DND-41 (cell line): ENCODE results near the gene DHRS3.

Experiments
- EZH2 ChIP-seq: IDR thresholded peaks from 3 replicates; pipeline ENCODE4 v1.6.1; 2012; ENCODE audit warnings: borderline replicate concordance, low read depth, mild to moderate bottlenecking, moderate library complexity, low read length, inconsistent platforms; ENCODE audit not compliant: severe bottlenecking
- TF ChIP-seq, protein P1 (sequence below): IDR thresholded peaks from 2 replicates; pipeline ENCODE4 v1.5.1; 2012; ENCODE audit warnings: borderline replicate concordance, low read length, moderate library complexity, mild to moderate bottlenecking; ENCODE audit not compliant: poor library complexity, severe bottlenecking; ENCODE audit errors: extremely low read depth

DNA sequence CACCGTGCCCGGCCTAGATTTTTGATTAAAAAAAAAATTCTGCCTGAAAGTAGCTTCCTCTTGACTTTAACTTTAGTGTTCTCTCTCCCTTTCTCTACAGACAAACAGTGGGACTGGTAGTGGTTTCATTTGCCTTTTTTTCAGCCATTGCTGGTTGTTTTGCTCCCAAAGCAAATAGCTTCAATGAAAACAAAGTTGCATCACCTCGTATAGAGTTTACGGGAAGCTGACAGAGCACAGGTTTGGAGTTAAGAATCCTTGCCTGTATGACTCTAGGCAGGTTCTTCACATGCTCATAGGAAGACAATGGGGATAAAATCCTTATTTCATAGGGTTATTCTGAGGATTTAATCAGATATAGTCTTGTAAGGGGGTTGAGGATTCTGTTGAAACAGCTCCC, 47.5 kb upstream of the DHRS3 start:
- no peak for TF ChIP-seq EZH2
- TF ChIP-seq, protein P1, sequence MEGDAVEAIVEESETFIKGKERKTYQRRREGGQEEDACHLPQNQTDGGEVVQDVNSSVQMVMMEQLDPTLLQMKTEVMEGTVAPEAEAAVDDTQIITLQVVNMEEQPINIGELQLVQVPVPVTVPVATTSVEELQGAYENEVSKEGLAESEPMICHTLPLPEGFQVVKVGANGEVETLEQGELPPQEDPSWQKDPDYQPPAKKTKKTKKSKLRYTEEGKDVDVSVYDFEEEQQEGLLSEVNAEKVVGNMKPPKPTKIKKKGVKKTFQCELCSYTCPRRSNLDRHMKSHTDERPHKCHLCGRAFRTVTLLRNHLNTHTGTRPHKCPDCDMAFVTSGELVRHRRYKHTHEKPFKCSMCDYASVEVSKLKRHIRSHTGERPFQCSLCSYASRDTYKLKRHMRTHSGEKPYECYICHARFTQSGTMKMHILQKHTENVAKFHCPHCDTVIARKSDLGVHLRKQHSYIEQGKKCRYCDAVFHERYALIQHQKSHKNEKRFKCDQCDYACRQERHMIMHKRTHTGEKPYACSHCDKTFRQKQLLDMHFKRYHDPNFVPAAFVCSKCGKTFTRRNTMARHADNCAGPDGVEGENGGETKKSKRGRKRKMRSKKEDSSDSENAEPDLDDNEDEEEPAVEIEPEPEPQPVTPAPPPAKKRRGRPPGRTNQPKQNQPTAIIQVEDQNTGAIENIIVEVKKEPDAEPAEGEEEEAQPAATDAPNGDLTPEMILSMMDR: no peak
